Myocyte (in vitro differentiated cells): Measurements from ENCODE around the gene XRN1. TPM values are rescaled to one million over a fixed set of nuclear protein-coding genes. Genes with fewer than 3 reads are reported as not detected.
A peak's percentile ranks its signal among the peaks of the same experiment; 100 is the strongest.

Experiments
- DNase-seq: peaks from one replicate; pipeline ENCODE4 v3.0.0-alpha.2; 2012; ENCODE audit warnings: low read depth
- total RNA-seq: library from RNA; depleted of rRNA; stranded (reverse); fragments of >200 nt; gene quantifications from 2 replicates; pipeline ENCODE4 v1.2.3, GENCODE V29; 2014

Gene XRN1
- total RNA-seq, 1 donor from 2014 or later: 29.4 TPM

DNA sequence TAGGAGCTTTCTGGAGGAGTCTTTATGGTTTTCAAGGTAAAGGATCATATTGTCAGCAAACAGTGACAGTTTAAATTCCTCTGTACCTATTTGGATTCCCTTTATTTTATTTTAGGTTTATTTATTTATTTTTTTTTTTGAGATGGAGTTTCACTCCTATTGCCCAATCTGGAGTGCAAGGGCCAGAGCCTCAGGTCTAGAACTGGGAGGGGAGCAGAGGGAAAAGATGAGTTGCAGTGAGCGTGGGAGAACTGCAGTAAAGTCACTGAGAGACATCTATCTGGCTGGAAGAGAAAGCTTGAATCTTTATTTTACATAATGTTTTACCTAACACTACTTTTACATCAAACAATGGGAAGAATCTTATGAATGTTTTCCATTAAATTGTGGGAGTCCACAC lies 172.9 kb downstream of the XRN1 start:
- no peak for DNase-seq

GRCh38 chr3:142273501-142273900 lies 174.3 kb downstream of the XRN1 start:
- DNase-seq: peak; percentile 71

GRCh38 chr3:142272200-142272891 lies 175.5 kb downstream of the XRN1 start:
- DNase-seq: no peak

DNA sequence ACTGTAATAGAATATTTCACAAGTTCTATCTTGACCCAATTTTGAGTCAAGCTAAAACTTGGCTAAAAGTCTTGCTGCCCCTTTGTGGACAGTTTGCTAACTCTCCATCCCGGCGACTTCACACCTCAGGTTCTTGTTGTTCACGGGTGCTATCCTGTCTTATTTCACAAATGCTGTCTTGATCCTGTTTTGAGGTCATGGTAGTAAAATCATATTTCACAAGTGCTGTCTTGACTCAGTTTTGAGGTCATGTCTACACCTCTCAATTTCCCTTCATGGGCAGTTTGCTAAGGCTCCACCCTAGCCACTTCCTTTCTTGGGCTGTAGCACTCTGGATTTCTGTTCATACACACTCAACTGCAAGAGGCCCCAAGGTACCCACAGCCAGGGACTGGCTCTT lies 177.4 kb downstream of the XRN1 start:
- DNase-seq: no peak

DNA sequence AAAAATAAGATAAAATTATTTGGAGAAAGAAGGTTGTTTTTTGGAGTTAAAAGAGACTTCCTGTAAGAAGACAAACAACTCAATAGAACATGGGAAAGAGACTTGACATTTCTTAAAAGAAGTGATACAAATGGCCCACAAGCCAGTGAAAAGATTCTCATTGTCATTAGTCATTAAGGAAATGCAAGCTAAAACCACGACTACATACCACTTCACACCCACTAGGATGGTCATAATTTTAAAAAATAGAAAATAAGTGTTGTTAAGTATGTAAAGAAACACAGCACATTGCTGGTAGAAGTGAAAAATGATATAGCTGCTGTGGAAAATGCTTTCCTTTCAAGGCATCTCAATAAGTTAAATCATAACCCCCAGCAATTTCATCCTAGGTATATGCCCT lies 178.1 kb downstream of the XRN1 start:
- DNase-seq: no peak

GRCh38 chr3:142268426-142268825 lies 179.4 kb downstream of the XRN1 start:
- DNase-seq: no peak

- no peak for DNase-seq
Measured at GRCh38 chr3:142267269-142267668, 180.6 kb downstream of the XRN1 start.

- no peak for DNase-seq
Measured at GRCh38 chr3:142263112-142263511, 184.7 kb downstream of the XRN1 start.

GRCh38 chr3:142259359-142259758 lies 188.5 kb downstream of the XRN1 start:
- no peak for DNase-seq

DNA sequence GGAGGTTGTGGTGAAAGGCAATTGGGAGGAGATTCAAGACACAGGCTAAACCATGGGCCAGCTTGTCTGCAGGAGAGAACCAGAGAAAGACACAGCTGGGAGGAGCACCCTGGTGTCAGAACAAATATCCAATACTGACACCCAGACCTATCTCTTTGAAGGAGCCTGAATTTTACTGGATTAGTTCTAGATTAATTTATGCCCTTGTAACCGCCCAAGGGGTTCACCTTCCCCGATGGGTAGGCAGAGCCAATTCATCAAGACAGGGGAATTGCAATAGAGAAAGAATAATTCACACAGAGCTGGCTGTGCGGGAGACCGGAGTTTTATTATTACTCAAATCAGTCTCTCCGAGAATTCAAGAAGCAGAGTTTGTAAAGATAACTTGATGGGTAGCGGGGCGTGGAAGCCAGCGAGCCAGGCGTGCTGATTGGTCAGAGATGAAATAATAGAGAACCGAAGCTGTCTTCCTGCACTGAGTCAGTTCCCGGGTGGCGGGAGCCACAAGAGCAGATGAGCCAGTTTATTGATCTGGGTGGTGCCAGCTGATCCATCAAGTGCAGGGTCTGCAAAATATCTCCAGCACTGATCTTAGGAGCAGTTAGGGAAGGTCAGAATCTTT lies 191.0 kb downstream of the XRN1 start:
- DNase-seq: no peak

Other genes starting within 250 kb of the XRN1 start
- 18.6 and 21.0 TPM in 2 replicates for gene GK5, start 222.5 kb downstream of the XRN1 start, total RNA-seq
- gene ATR, start 130.7 kb upstream of the XRN1 start, total RNA-seq: 13.9 and 16.8 TPM in 2 replicates
- 0.53 and 1.1 TPM in 2 replicates for gene PLS1, start 148.4 kb upstream of the XRN1 start, total RNA-seq